Panc1 (cell line): ENCODE measurements around the gene SLC4A4. TPM values are rescaled to one million over a fixed set of nuclear protein-coding genes. Genes with fewer than 3 reads are reported as not detected.

Experiments used
- ATAC-seq: fragments of 200-7000 bp; cut with Tn5 transposase; 2 replicates; pipeline ENCODE4 v1.9.1; 2020; ENCODE audit warnings: mild to moderate bottlenecking, moderate library complexity
- BruUV-seq: library from RNA; stranded (reverse); fragments of 400-500 nt; replicated peaks from 2 replicates; lab custom pipeline; 2021; lab: Mats Ljungman, UMichigan
- CTCF ChIA-PET: fragments of 300-600 bp; sonication (Branson Sonifier 250); formaldehyde crosslinking; loops from one replicate; lab custom pipeline; 2022; ENCODE audit warnings: antibody characterized with exemption; lab: Charles Lee
- POLR2A ChIA-PET: fragments of 300-600 bp; sonication (Branson Sonifier 250); formaldehyde crosslinking; loops from one replicate; lab custom pipeline; 2022; ENCODE audit warnings: antibody characterized with exemption; lab: Charles Lee
- DNase-seq: peaks from one replicate; pipeline ENCODE4 v3.0.0-alpha.2; 2010; ENCODE audit warnings: low read depth, low spot score
- H3K27ac ChIP-seq: 2 replicates; pipeline ENCODE4 v1.5.1; 2011; ENCODE audit warnings: mild to moderate bottlenecking, low read length, inconsistent platforms
- H3K27me3 ChIP-seq: fragments of 200-500 bp; sonication (Bioruptor generic); 2 replicates; pipeline ENCODE4 v1.6.0; 2014; ENCODE audit warnings: low read length, inconsistent platforms; ENCODE audit not compliant: control insufficient read depth, insufficient read depth
- H3K36me3 ChIP-seq: fragments of 200-500 bp; sonication (Bioruptor generic); 2 replicates; pipeline ENCODE4 v1.5.1; 2014; ENCODE audit warnings: inconsistent platforms, mild to moderate bottlenecking, low read length, moderate library complexity; ENCODE audit not compliant: control insufficient read depth, insufficient read depth
- H3K4me1 ChIP-seq: 2 replicates; pipeline ENCODE4 v1.5.1; 2011; ENCODE audit warnings: inconsistent platforms, mild to moderate bottlenecking, low read length, moderate library complexity; ENCODE audit not compliant: control insufficient read depth, insufficient read depth
- H3K4me3 ChIP-seq, 2 experiments: 2 replicates each; pipeline ENCODE4 v1.5.1; 2011 to 2012; ENCODE audit warnings: low read depth in 2 of 2, low read length in 2 of 2, mild to moderate bottlenecking in 2 of 2, inconsistent platforms in 1 of 2, moderate library complexity in 1 of 2
- H3K9me3 ChIP-seq: fragments of 200-500 bp; sonication (Bioruptor generic); 2 replicates; pipeline ENCODE4 v1.5.1; 2014; ENCODE audit warnings: low read depth, mild to moderate bottlenecking, inconsistent platforms, low read length, moderate library complexity; ENCODE audit not compliant: control insufficient read depth, insufficient read depth
- CTCF ChIP-seq: fragments of 450-650 bp; IDR thresholded peaks from 2 replicates; pipeline ENCODE4 v1.5.1; 2017; ENCODE audit warnings: mild to moderate bottlenecking
- POLR2AphosphoS5 ChIP-seq: IDR thresholded peaks from 2 replicates; pipeline ENCODE4 v1.6.1; 2012; ENCODE audit warnings: mild to moderate bottlenecking, low read depth, low read length, moderate library complexity
- REST ChIP-seq, 2 experiments: IDR thresholded peaks; 2 replicates each; pipeline ENCODE4 v1.6.1; 2011 to 2012; ENCODE audit warnings: low read depth in 2 of 2, control low read depth in 1 of 2, low read length in 1 of 2, mild to moderate bottlenecking in 1 of 2, moderate library complexity in 1 of 2; ENCODE audit not compliant: insufficient read depth in 1 of 2
- SIN3A ChIP-seq: IDR thresholded peaks from 2 replicates; pipeline ENCODE4 v1.6.1; 2012; ENCODE audit warnings: low read depth, mild to moderate bottlenecking, low read length, moderate library complexity, borderline replicate concordance; ENCODE audit not compliant: insufficient read depth
- TCF7L2 ChIP-seq: IDR thresholded peaks from 2 replicates; pipeline ENCODE4 v1.6.1; 2011; ENCODE audit warnings: mild to moderate bottlenecking, low read depth, low read length, inconsistent platforms
- in situ Hi-C: cut with HindIII; loops from 2 replicates; pipeline ENCODE4 v1.10.0; 2016; ENCODE audit warnings: low sequenced_read_pairs, low pct_unique_long_range_greater_than_20kb
- intact Hi-C: fragments of 100-400 bp; cut with micrococcal nuclease; formaldehyde crosslinking; loops from one replicate; pipeline ENCODE4 v1.10.0; 2022; ENCODE audit not compliant: unreplicated experiment
- total RNA-seq: library from RNA; stranded (reverse); gene quantifications from one replicate; pipeline ENCODE4 v1.2.1, GENCODE V29; 2021; ENCODE audit not compliant: unreplicated experiment

The SLC4A4 gene
- total RNA-seq, 1 experiment from 2014 or later = 0.26 TPM

- ChIA-PET CTCF (no interaction called here), POLR2A (no interaction called here)
- H3K27me3 ChIP-seq = no peaks in the 10 kb centered on the region
- intact Hi-C loops = no loop called here
- H3K4me1 ChIP-seq = no peaks in the 10 kb centered on the region
- no peak for TF ChIP-seq CTCF
- TF ChIP-seq TCF7L2 = no peak
- TF ChIP-seq REST (IDR thresholded peaks at IDR 0.05; ENCODE audit: insufficient read depth in 1 of 2, low read depth in 2 of 2, low read length in 1 of 2) = no peak
- TF ChIP-seq POLR2AphosphoS5 = no peak
- no peak for TF ChIP-seq SIN3A
- H3K36me3 ChIP-seq = no peaks in the 10 kb centered on the region
- no peak overlapping the region for H3K4me3 ChIP-seq
- no peaks in the 10 kb centered on the region for H3K9me3 ChIP-seq
- DNase-seq (no peak), ATAC-seq (no peak)
- H3K27ac ChIP-seq = no peak overlapping the region
- in situ Hi-C loops = no loop called here
- BruUV-seq = no TSS peak
These were observed 36.7 kb downstream of the SLC4A4 start for GRCh38 chr4:71375494-71375893.

- Histone ChIP-seq H3K4me1 (no peaks in the 10 kb centered on the region), H3K27ac (no peak overlapping the region), H3K36me3 (no peaks in the 10 kb centered on the region), H3K27me3 (no peaks in the 10 kb centered on the region), H3K9me3 (no peaks in the 10 kb centered on the region), H3K4me3 (no peak overlapping the region)
- no peak for ATAC-seq
- intact Hi-C loops (no loop called here), in situ Hi-C loops (no loop called here)
- POLR2A ChIA-PET = no interaction called here
- DNase-seq = no peak
- TF ChIP-seq CTCF (no peak), TCF7L2 (no peak), POLR2AphosphoS5 (no peak), SIN3A (no peak), REST (IDR thresholded peaks at IDR 0.05; ENCODE audit: insufficient read depth in 1 of 2, low read depth in 2 of 2, low read length in 1 of 2) (no peak)
- CTCF ChIA-PET = no interaction called here
- BruUV-seq = no TSS peak
These were observed 38.7 kb downstream of the SLC4A4 start for GRCh38 chr4:71377561-71377960.
